Endothelial cell (in vitro differentiated cells): ENCODE measurements around the gene ASIC1. TPM values are rescaled to one million over a fixed set of nuclear protein-coding genes. Genes with fewer than 3 reads are reported as not detected.

ENCODE experiments used
- DNase-seq: peaks from one replicate; pipeline ENCODE4 v3.0.0; 2021; ENCODE audit warnings: low spot score
- H3K27ac Mint-ChIP-seq: one replicate; pipeline ENCODE4 v1.8.0; 2021; ENCODE audit warnings: mixed read lengths, inconsistent platforms; ENCODE audit not compliant: unreplicated experiment
- H3K27me3 Mint-ChIP-seq: one replicate; pipeline ENCODE4 v1.8.0; 2021; ENCODE audit warnings: mild to moderate bottlenecking, moderate library complexity, mixed read lengths, inconsistent platforms; ENCODE audit not compliant: unreplicated experiment
- H3K36me3 Mint-ChIP-seq: one replicate; pipeline ENCODE4 v1.8.0; 2021; ENCODE audit warnings: mild to moderate bottlenecking, low read depth, mixed read lengths, inconsistent platforms; ENCODE audit not compliant: unreplicated experiment
- H3K4me1 Mint-ChIP-seq: one replicate; pipeline ENCODE4 v1.8.0; 2021; ENCODE audit warnings: mild to moderate bottlenecking, mixed read lengths, inconsistent platforms; ENCODE audit not compliant: unreplicated experiment
- H3K4me3 Mint-ChIP-seq: one replicate; pipeline ENCODE4 v1.8.0; 2021; ENCODE audit warnings: mild to moderate bottlenecking, mixed read lengths, inconsistent platforms; ENCODE audit not compliant: unreplicated experiment
- H3K9me3 Mint-ChIP-seq: one replicate; pipeline ENCODE4 v1.8.0; 2021; ENCODE audit warnings: mixed read lengths, inconsistent platforms; ENCODE audit not compliant: unreplicated experiment
- CTCF ChIP-seq: fragments of 200-600 bp; sonication (generic); IDR thresholded peaks from one replicate; pipeline ENCODE4 v1.5.0; 2021; ENCODE audit warnings: antibody characterized with exemption; ENCODE audit not compliant: unreplicated experiment
- total RNA-seq: library from RNA; stranded (reverse); fragmentation: NEBNext Ultra II Directional; extraction: Animal tissue kit (Norgen Biotek cat#: 25700); gene quantifications from one replicate; pipeline ENCODE4 v1.2.1, GENCODE V29; 2021; ENCODE audit not compliant: unreplicated experiment

ASIC1 gene
- total RNA-seq, 1 donor from 2014 or later = 1.9 TPM

GRCh38 chr12:50047693-50048250, 9.6 kb upstream of the ASIC1 start:
- H3K27me3 Mint-ChIP-seq = peaks cover 9% of the 10 kb centered on the region
- peaks cover 19% of the 10 kb centered on the region for H3K4me1 Mint-ChIP-seq
- no peak for DNase-seq
- peaks cover 8% of the 10 kb centered on the region for H3K36me3 Mint-ChIP-seq
- H3K4me3 Mint-ChIP-seq = no peak overlapping the region
- H3K9me3 Mint-ChIP-seq = no peaks in the 10 kb centered on the region
- H3K27ac Mint-ChIP-seq = no peak overlapping the region
- no peak for TF ChIP-seq CTCF

- Mint-ChIP-seq H3K27ac (no peak overlapping the region), H3K27me3 (peaks cover 8% of the 10 kb centered on the region), H3K36me3 (peaks cover 8% of the 10 kb centered on the region), H3K4me3 (peak overlapping the region; percentile 43), H3K4me1 (peaks cover 24% of the 10 kb centered on the region), H3K9me3 (no peaks in the 10 kb centered on the region)
- DNase-seq = no peak
- TF ChIP-seq CTCF = no peak
These were observed 7.9 kb upstream of the ASIC1 start for GRCh38 chr12:50049254-50050118.

GRCh38 chr12:50050119-50050385, 7.3 kb upstream of the ASIC1 start:
- no peak for TF ChIP-seq CTCF
- H3K4me3 Mint-ChIP-seq = peak overlapping the region; percentile 43
- peaks cover 8% of the 10 kb centered on the region for H3K27me3 Mint-ChIP-seq
- peaks cover 8% of the 10 kb centered on the region for H3K36me3 Mint-ChIP-seq
- peaks cover 24% of the 10 kb centered on the region for H3K4me1 Mint-ChIP-seq
- DNase-seq = no peak
- no peaks in the 10 kb centered on the region for H3K9me3 Mint-ChIP-seq
- no peak overlapping the region for H3K27ac Mint-ChIP-seq

GRCh38 chr12:50050410-50051098, 6.8 kb upstream of the ASIC1 start:
- TF ChIP-seq CTCF = no peak
- H3K9me3 Mint-ChIP-seq = no peaks in the 10 kb centered on the region
- peak; percentile 40 for DNase-seq
- H3K27ac Mint-ChIP-seq = no peak overlapping the region
- H3K36me3 Mint-ChIP-seq = peaks cover 8% of the 10 kb centered on the region
- peaks cover 24% of the 10 kb centered on the region for H3K4me1 Mint-ChIP-seq
- peak overlapping the region; percentile 43 for H3K4me3 Mint-ChIP-seq
- peaks cover 8% of the 10 kb centered on the region for H3K27me3 Mint-ChIP-seq
